ENCODE results near the gene OR5K2.

OR5K2 gene

GRCh38 chr3:98528474-98529346 is 31.2 kb downstream of the OR5K2 start:
- Mint-ChIP-seq H3K9me3 (no peaks in the 10 kb centered on the region), H3K27me3 (no peaks in the 10 kb centered on the region), H3K27ac (ENCODE audit: low read depth) (no peak overlapping the region), H3K4me3 (no peak overlapping the region), H3K36me3 (ENCODE audit: insufficient read depth) (peaks cover 2% of the 10 kb centered on the region), H3K4me1 (peaks cover 25% of the 10 kb centered on the region)
- DNase-seq (ENCODE audit: low spot score in 2 of 2) (no peak), ATAC-seq (replicated peaks; ENCODE audit: extremely low read depth, poor library complexity, severe bottlenecking) (no peak)

- Mint-ChIP-seq H3K27ac (ENCODE audit: low read depth) (no peak overlapping the region), H3K36me3 (ENCODE audit: insufficient read depth) (peaks cover 2% of the 10 kb centered on the region), H3K4me1 (peaks cover 22% of the 10 kb centered on the region), H3K4me3 (peak overlapping the region; percentile 16), H3K27me3 (no peaks in the 10 kb centered on the region), H3K9me3 (no peaks in the 10 kb centered on the region)
- no peak for ATAC-seq (replicated peaks; ENCODE audit: extremely low read depth, poor library complexity, severe bottlenecking)
- no peak for DNase-seq (ENCODE audit: low spot score in 2 of 2)
Observed at GRCh38 chr3:98529856-98530459, 32.5 kb downstream of the OR5K2 start.

DNA sequence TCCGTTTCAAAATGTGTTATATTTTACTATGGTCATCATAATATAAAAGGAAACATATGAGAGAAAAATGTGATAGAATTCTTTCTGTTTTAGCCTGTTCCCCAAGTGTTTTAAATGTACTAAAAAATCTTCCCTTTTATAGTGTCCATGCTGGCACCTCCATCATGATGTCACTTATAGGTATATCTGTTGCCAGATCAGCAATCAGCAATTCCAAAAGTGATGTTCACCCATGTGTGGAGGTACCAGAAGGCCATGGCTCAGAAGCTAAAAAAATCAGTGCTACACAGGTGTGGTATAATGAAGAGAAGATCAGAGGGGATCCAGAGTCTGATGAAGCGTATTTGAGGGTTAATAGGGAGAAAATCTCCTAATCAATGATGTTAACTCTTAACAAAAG is 33.2 kb downstream of the OR5K2 start:
- H3K4me1 Mint-ChIP-seq = peaks cover 18% of the 10 kb centered on the region
- no peak overlapping the region for H3K4me3 Mint-ChIP-seq
- ATAC-seq (replicated peaks; ENCODE audit: extremely low read depth, poor library complexity, severe bottlenecking) (no peak), DNase-seq (ENCODE audit: low spot score in 2 of 2) (no peak)
- no peaks in the 10 kb centered on the region for H3K9me3 Mint-ChIP-seq
- no peak overlapping the region for H3K27ac Mint-ChIP-seq (ENCODE audit: low read depth)
- H3K27me3 Mint-ChIP-seq = no peaks in the 10 kb centered on the region
- peaks cover 2% of the 10 kb centered on the region for H3K36me3 Mint-ChIP-seq (ENCODE audit: insufficient read depth)

- H3K4me3 Mint-ChIP-seq = peak within 1 kb of the TSS; percentile 69
- ATAC-seq (replicated peaks; ENCODE audit: extremely low read depth, poor library complexity, severe bottlenecking) = peak; percentile 58
- H3K27me3 Mint-ChIP-seq = no peaks in the 10 kb centered on the region
- H3K9me3 Mint-ChIP-seq = no peaks in the 10 kb centered on the region
- peaks cover 4% of the 10 kb centered on the region for H3K36me3 Mint-ChIP-seq (ENCODE audit: insufficient read depth)
- peak within 1 kb of the TSS; percentile 53 for H3K27ac Mint-ChIP-seq (ENCODE audit: low read depth)
- DNase-seq (ENCODE audit: low spot score in 2 of 2) = no peak
- H3K4me1 Mint-ChIP-seq = peaks cover 18% of the 10 kb centered on the region
Observed at GRCh38 chr3:98531622-98532274, 34.3 kb downstream of the OR5K2 start, which contains the start of gene GPR15. GPR15 (plus strand) TSS chr3:98531978; CDS start chr3:98532034, 56 bp downstream.

- Mint-ChIP-seq H3K36me3 (ENCODE audit: insufficient read depth) (peaks cover 4% of the 10 kb centered on the region), H3K9me3 (no peaks in the 10 kb centered on the region), H3K27me3 (no peaks in the 10 kb centered on the region), H3K4me3 (peak overlapping the region; percentile 69), H3K27ac (ENCODE audit: low read depth) (peak overlapping the region; percentile 53), H3K4me1 (peaks cover 18% of the 10 kb centered on the region)
- DNase-seq (ENCODE audit: low spot score in 2 of 2) = no peak
- no peak for ATAC-seq (replicated peaks; ENCODE audit: extremely low read depth, poor library complexity, severe bottlenecking)
Observed at GRCh38 chr3:98532275-98532637, 34.8 kb downstream of the OR5K2 start.

DNA sequence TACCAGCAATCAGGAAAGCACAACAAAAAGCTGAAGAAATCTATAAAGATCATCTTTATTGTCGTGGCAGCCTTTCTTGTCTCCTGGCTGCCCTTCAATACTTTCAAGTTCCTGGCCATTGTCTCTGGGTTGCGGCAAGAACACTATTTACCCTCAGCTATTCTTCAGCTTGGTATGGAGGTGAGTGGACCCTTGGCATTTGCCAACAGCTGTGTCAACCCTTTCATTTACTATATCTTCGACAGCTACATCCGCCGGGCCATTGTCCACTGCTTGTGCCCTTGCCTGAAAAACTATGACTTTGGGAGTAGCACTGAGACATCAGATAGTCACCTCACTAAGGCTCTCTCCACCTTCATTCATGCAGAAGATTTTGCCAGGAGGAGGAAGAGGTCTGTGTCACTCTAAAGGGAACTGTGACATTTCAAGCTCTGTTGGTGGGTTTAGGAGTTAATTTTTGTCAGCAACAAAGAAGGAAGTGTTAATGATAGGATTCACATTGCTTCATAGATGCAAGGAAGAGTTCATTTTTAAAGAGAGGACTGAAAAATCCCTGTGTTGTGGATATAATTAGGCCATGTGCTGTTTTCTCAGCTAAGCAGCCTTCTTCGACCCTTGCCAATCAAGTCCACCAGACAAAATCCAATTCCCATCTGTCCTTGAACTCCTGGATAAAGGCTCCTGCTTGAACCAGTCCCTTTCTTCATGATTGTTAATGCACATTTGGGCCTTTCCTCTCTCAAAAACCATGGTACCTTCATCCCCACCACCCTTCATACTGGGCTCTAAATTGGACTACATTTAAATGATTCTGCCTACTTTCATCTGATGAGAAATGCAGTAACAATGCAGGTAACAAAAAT is 35.5 kb downstream of the OR5K2 start:
- DNase-seq (ENCODE audit: low spot score in 2 of 2) (no peak), ATAC-seq (replicated peaks; ENCODE audit: extremely low read depth, poor library complexity, severe bottlenecking) (no peak)
- Mint-ChIP-seq H3K9me3 (no peaks in the 10 kb centered on the region), H3K27ac (ENCODE audit: low read depth) (peak overlapping the region; percentile 39), H3K4me1 (peaks cover 18% of the 10 kb centered on the region), H3K36me3 (ENCODE audit: insufficient read depth) (peaks cover 4% of the 10 kb centered on the region), H3K27me3 (no peaks in the 10 kb centered on the region), H3K4me3 (peak overlapping the region; percentile 69)

- peaks cover 18% of the 10 kb centered on the region for H3K4me1 Mint-ChIP-seq
- peak overlapping the region; percentile 39 for H3K27ac Mint-ChIP-seq (ENCODE audit: low read depth)
- no peaks in the 10 kb centered on the region for H3K27me3 Mint-ChIP-seq
- peaks cover 6% of the 10 kb centered on the region for H3K36me3 Mint-ChIP-seq (ENCODE audit: insufficient read depth)
- H3K9me3 Mint-ChIP-seq = no peaks in the 10 kb centered on the region
- no peak for DNase-seq (ENCODE audit: low spot score in 2 of 2)
- peak overlapping the region; percentile 69 for H3K4me3 Mint-ChIP-seq
- no peak for ATAC-seq (replicated peaks; ENCODE audit: extremely low read depth, poor library complexity, severe bottlenecking)
Observed at GRCh38 chr3:98534168-98534567, 36.7 kb downstream of the OR5K2 start.

DNA sequence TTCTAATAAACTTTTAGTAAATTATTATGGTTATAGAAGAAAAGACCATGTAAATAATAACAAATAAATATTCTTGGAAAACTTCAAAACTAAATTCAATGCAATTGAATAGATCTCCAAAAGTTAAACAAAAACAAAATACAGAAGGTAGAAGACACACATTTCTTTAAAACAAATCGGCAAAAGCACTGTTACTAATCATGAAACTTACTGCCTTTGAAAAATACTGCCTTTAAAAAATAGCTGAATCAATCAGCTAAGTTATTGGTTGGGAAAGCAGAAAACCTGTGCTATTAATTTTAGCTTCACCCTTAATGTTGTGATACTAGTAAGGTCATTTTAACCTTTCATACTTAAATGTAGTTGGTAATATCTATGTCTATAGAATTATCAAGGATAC is 37.3 kb downstream of the OR5K2 start:
- Mint-ChIP-seq H3K36me3 (ENCODE audit: insufficient read depth) (peaks cover 6% of the 10 kb centered on the region), H3K27ac (ENCODE audit: low read depth) (peak overlapping the region; percentile 39), H3K4me1 (peaks cover 18% of the 10 kb centered on the region), H3K27me3 (no peaks in the 10 kb centered on the region), H3K4me3 (no peak overlapping the region), H3K9me3 (no peaks in the 10 kb centered on the region)
- ATAC-seq (replicated peaks; ENCODE audit: extremely low read depth, poor library complexity, severe bottlenecking) (no peak), DNase-seq (ENCODE audit: low spot score in 2 of 2) (no peak)

DNA sequence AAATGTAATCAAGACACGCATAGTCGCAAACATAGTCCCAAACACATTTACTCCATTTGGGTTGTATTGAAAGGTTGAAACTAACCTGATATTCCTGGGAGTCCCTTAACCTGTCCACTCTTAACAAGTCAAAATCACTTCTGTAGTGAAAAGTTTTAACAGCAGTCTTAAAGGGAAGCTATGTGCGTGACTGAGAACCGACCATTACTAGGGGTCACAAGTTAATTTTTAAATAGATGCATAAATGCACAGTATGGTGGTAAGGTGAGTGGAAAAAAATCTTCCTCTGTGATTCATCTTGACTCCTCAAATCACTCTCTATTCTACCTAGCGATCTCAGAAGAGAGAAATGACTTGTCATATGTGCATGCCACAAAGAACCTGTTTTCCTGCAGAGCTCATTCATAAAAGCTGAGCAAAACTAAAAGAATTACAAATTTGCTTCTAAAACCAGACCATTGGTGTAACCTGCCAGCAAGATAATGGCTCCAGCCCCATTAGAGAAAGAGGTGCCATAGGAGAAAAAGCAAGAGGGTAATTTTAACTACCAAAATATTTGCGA is 39.1 kb downstream of the OR5K2 start:
- Mint-ChIP-seq H3K9me3 (no peaks in the 10 kb centered on the region), H3K36me3 (ENCODE audit: insufficient read depth) (peaks cover 9% of the 10 kb centered on the region), H3K27ac (ENCODE audit: low read depth) (peak overlapping the region; percentile 49), H3K27me3 (no peaks in the 10 kb centered on the region), H3K4me3 (peak overlapping the region; percentile 67), H3K4me1 (peaks cover 15% of the 10 kb centered on the region)
- no peak for DNase-seq (ENCODE audit: low spot score in 2 of 2)
- no peak for ATAC-seq (replicated peaks; ENCODE audit: extremely low read depth, poor library complexity, severe bottlenecking)

GRCh38 chr3:98540346-98540745 is 42.9 kb downstream of the OR5K2 start:
- H3K4me3 Mint-ChIP-seq = peak overlapping the region; percentile 11
- H3K9me3 Mint-ChIP-seq = no peaks in the 10 kb centered on the region
- H3K4me1 Mint-ChIP-seq = peaks cover 29% of the 10 kb centered on the region
- peak overlapping the region; percentile 30 for H3K27ac Mint-ChIP-seq (ENCODE audit: low read depth)
- no peaks in the 10 kb centered on the region for H3K27me3 Mint-ChIP-seq
- ATAC-seq (replicated peaks; ENCODE audit: extremely low read depth, poor library complexity, severe bottlenecking) = peak; percentile 66
- DNase-seq (ENCODE audit: low spot score in 2 of 2) = no peak
- H3K36me3 Mint-ChIP-seq (ENCODE audit: insufficient read depth) = peaks cover 7% of the 10 kb centered on the region

- no peak for DNase-seq (ENCODE audit: low spot score in 2 of 2)
- peaks cover 36% of the 10 kb centered on the region for H3K4me1 Mint-ChIP-seq
Observed at GRCh38 chr3:98541695-98542094, 44.2 kb downstream of the OR5K2 start.

DNA sequence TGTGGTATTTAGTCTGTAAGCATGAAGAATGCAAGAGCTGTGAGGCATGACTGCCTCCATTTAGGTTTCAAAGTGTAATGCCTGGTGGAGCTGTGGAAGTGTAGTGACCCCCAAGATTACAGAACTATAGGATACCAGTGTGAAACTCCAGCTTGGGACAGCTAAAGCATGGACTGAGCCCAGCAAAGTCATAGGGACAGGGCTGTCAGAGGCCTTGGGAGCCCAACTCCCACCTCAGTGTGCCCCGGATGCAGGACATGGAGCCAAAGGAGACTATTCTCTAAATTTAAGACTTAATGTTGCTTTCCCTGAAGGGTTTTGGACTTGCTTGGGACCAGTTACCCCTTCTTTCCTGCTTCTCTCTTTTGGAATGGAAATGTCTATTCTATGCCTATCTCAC is 45.1 kb downstream of the OR5K2 start:
- Mint-ChIP-seq H3K27ac (ENCODE audit: low read depth) (peak overlapping the region; percentile 50), H3K4me1 (peaks cover 36% of the 10 kb centered on the region), H3K9me3 (no peaks in the 10 kb centered on the region), H3K27me3 (no peaks in the 10 kb centered on the region), H3K36me3 (ENCODE audit: insufficient read depth) (peaks cover 5% of the 10 kb centered on the region), H3K4me3 (no peak overlapping the region)
- no peak for DNase-seq (ENCODE audit: low spot score in 2 of 2)
- no peak for ATAC-seq (replicated peaks; ENCODE audit: extremely low read depth, poor library complexity, severe bottlenecking)

More at GRCh38 chr3:98541695-98542094, 44.2 kb downstream of the OR5K2 start:
- ATAC-seq (replicated peaks; ENCODE audit: extremely low read depth, poor library complexity, severe bottlenecking) = no peak
- Mint-ChIP-seq H3K27me3 (no peaks in the 10 kb centered on the region), H3K36me3 (ENCODE audit: insufficient read depth) (peaks cover 5% of the 10 kb centered on the region), H3K9me3 (no peaks in the 10 kb centered on the region), H3K4me3 (no peak overlapping the region), H3K27ac (ENCODE audit: low read depth) (no peak overlapping the region)

All from central memory CD8-positive, alpha-beta T cell (primary cell).